Chondrocyte (in vitro differentiated cells): Measurements from ENCODE around the gene BANP. TPM values are rescaled to one million over a fixed set of nuclear protein-coding genes. Genes with fewer than 3 reads are reported as not detected.
"Not testable (repeated sequence)": the region's sequence is repeated elsewhere in the genome, so short reads cannot be mapped to it uniquely, and the experiment has no call there.

ENCODE experiments used
- DNase-seq: peaks from one replicate; pipeline ENCODE4 v3.0.0; 2021; ENCODE audit warnings: mixed read lengths, low spot score
- H3K27ac Mint-ChIP-seq: one replicate; pipeline ENCODE4 v1.8.0; 2021; ENCODE audit warnings: mild to moderate bottlenecking, moderate library complexity, mixed read lengths; ENCODE audit not compliant: unreplicated experiment
- H3K27me3 Mint-ChIP-seq: 2 replicates; pipeline ENCODE4 v1.8.0; 2021; ENCODE audit warnings: low read depth, mixed read lengths
- H3K36me3 Mint-ChIP-seq: 2 replicates; pipeline ENCODE4 v1.8.0; 2021; ENCODE audit warnings: low read depth, mixed read lengths
- H3K4me1 Mint-ChIP-seq: 2 replicates; pipeline ENCODE4 v1.8.0; 2021; ENCODE audit warnings: low read depth, mild to moderate bottlenecking, mixed read lengths
- H3K4me3 Mint-ChIP-seq: one replicate; pipeline ENCODE4 v1.8.0; 2021; ENCODE audit warnings: mild to moderate bottlenecking, moderate library complexity, mixed read lengths; ENCODE audit not compliant: unreplicated experiment
- H3K9me3 Mint-ChIP-seq: 2 replicates; pipeline ENCODE4 v1.8.0; 2021; ENCODE audit warnings: low read depth, mixed read lengths
- CTCF ChIP-seq: fragments of 200-600 bp; sonication (generic); IDR thresholded peaks from 2 replicates; pipeline ENCODE4 v1.5.0; 2021; ENCODE audit warnings: antibody characterized with exemption, mild to moderate bottlenecking, moderate library complexity
- total RNA-seq: library from RNA; stranded (reverse); gene quantifications from 3 replicates; pipeline ENCODE4 v1.2.1, GENCODE V29; 2021

The BANP gene
- total RNA-seq, 1 donor from 2014 or later = 15.0 TPM

GRCh38 chr16:87979352-87979751 lies 28.1 kb downstream of the BANP start:
- H3K4me3 Mint-ChIP-seq = no peak overlapping the region
- no peak for DNase-seq
- H3K27me3 Mint-ChIP-seq = no peaks in the 10 kb centered on the region
- H3K9me3 Mint-ChIP-seq = no peaks in the 10 kb centered on the region
- peaks cover 22% of the 10 kb centered on the region for H3K4me1 Mint-ChIP-seq
- no peak for TF ChIP-seq CTCF
- peaks cover 9% of the 10 kb centered on the region for H3K36me3 Mint-ChIP-seq
- H3K27ac Mint-ChIP-seq = no peak overlapping the region

GRCh38 chr16:87979911-87980630 lies 28.8 kb downstream of the BANP start:
- Mint-ChIP-seq H3K36me3 (peaks cover 12% of the 10 kb centered on the region), H3K4me1 (peaks cover 22% of the 10 kb centered on the region)
- not testable (repeated sequence) for H3K27me3 Mint-ChIP-seq, H3K4me3 Mint-ChIP-seq, H3K9me3 Mint-ChIP-seq, H3K27ac Mint-ChIP-seq, DNase-seq

GRCh38 chr16:87981376-87981775 lies 30.1 kb downstream of the BANP start:
- Mint-ChIP-seq H3K36me3 (peaks cover 12% of the 10 kb centered on the region), H3K4me1 (peaks cover 20% of the 10 kb centered on the region)
- not testable (repeated sequence) for DNase-seq, H3K4me3 Mint-ChIP-seq, H3K27ac Mint-ChIP-seq, H3K9me3 Mint-ChIP-seq, H3K27me3 Mint-ChIP-seq

GRCh38 chr16:87982581-87983041 lies 31.4 kb downstream of the BANP start:
- no peak for TF ChIP-seq CTCF
- Mint-ChIP-seq H3K27ac (no peak overlapping the region), H3K9me3 (no peaks in the 10 kb centered on the region), H3K4me3 (no peak overlapping the region), H3K36me3 (peaks cover 14% of the 10 kb centered on the region), H3K27me3 (no peaks in the 10 kb centered on the region), H3K4me1 (peaks cover 15% of the 10 kb centered on the region)
- no peak for DNase-seq

- peaks cover 14% of the 10 kb centered on the region for H3K36me3 Mint-ChIP-seq
- H3K27me3 Mint-ChIP-seq, H3K9me3 Mint-ChIP-seq, DNase-seq, H3K4me3 Mint-ChIP-seq: not testable (repeated sequence)
- TF ChIP-seq CTCF = peak; percentile 72
- peak overlapping the region; percentile 89 for H3K27ac Mint-ChIP-seq
- H3K4me1 Mint-ChIP-seq = peaks cover 15% of the 10 kb centered on the region
Observed at GRCh38 chr16:87983072-87983736, 32.0 kb downstream of the BANP start.

- Mint-ChIP-seq H3K27ac (peak overlapping the region; percentile 32), H3K36me3 (peaks cover 14% of the 10 kb centered on the region), H3K4me1 (peaks cover 15% of the 10 kb centered on the region)
- H3K27me3 Mint-ChIP-seq, DNase-seq, H3K4me3 Mint-ChIP-seq, H3K9me3 Mint-ChIP-seq: not testable (repeated sequence)
Observed at GRCh38 chr16:87983737-87984097, 32.5 kb downstream of the BANP start.

- H3K4me3 Mint-ChIP-seq, H3K9me3 Mint-ChIP-seq, H3K27me3 Mint-ChIP-seq, DNase-seq, H3K27ac Mint-ChIP-seq: not testable (repeated sequence)
- Mint-ChIP-seq H3K36me3 (peaks cover 11% of the 10 kb centered on the region), H3K4me1 (peaks cover 15% of the 10 kb centered on the region)
Observed at GRCh38 chr16:87984180-87984579, 32.9 kb downstream of the BANP start.
